Mesothelial cell of epicardium (in vitro differentiated cells): ENCODE results near the gene RNU1-2. TPM values are rescaled to one million over a fixed set of nuclear protein-coding genes. Genes with fewer than 3 reads are reported as not detected.

Experiments used
- DNase-seq, 2 experiments: peaks; one replicate each; pipeline ENCODE4 v3.0.0; 2021; ENCODE audit warnings: low spot score in 2 of 2; ENCODE audit not compliant: unreplicated experiment in 2 of 2
- H3K27ac Mint-ChIP-seq: 2 replicates; pipeline ENCODE4 v1.8.0; 2021; ENCODE audit warnings: mixed read lengths
- H3K27me3 Mint-ChIP-seq: 2 replicates; pipeline ENCODE4 v1.8.0; 2021; ENCODE audit warnings: low read depth, mixed read lengths
- H3K36me3 Mint-ChIP-seq: 2 replicates; pipeline ENCODE4 v1.8.0; 2021; ENCODE audit warnings: mixed read lengths
- H3K4me1 Mint-ChIP-seq: 2 replicates; pipeline ENCODE4 v1.8.0; 2021; ENCODE audit warnings: mixed read lengths
- H3K4me3 Mint-ChIP-seq: 2 replicates; pipeline ENCODE4 v1.8.0; 2021; ENCODE audit warnings: mild to moderate bottlenecking, moderate library complexity, mixed read lengths
- H3K9me3 Mint-ChIP-seq: 2 replicates; pipeline ENCODE4 v1.8.0; 2021; ENCODE audit warnings: mixed read lengths
- total RNA-seq: library from RNA; stranded (reverse); gene quantifications from 3 replicates; pipeline ENCODE4 v1.2.1, GENCODE V29; 2021
- TF ChIP-seq, protein P1 (sequence below): fragments of 200-600 bp; sonication (generic); IDR thresholded peaks from one replicate; pipeline ENCODE4 v1.5.0; 2021; ENCODE audit warnings: antibody characterized with exemption; ENCODE audit not compliant: unreplicated experiment

RNU1-2 gene
- total RNA-seq, 1 donor from 2014 or later = 3,945 TPM

DNA sequence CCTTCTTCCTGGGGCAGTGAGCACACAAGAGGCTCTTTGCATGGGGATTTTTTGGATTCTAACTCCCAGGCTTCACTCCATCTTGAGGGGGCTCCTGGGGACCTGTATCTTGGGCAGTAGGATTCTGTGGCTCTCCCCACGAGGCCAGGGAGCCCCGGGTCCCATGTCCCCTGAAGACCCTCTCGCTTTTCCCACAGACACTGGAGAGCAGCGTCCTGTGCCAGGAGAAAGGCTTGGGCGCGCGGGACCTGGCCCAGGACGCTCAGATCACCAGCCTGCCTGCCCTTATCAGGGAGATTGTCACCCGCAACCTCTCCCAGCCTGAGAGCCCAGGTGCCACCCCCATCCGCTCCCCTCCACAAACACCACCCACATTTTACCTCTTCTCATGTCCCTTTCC, 26.7 kb downstream of the RNU1-2 start:
- Mint-ChIP-seq H3K36me3 (no peaks in the 10 kb centered on the region), H3K27ac (no peak overlapping the region), H3K4me3 (peak overlapping the region; percentile 60), H3K4me1 (peaks cover 21% of the 10 kb centered on the region), H3K27me3 (no peaks in the 10 kb centered on the region), H3K9me3 (no peaks in the 10 kb centered on the region)
- DNase-seq = no peak
- TF ChIP-seq, protein P1, sequence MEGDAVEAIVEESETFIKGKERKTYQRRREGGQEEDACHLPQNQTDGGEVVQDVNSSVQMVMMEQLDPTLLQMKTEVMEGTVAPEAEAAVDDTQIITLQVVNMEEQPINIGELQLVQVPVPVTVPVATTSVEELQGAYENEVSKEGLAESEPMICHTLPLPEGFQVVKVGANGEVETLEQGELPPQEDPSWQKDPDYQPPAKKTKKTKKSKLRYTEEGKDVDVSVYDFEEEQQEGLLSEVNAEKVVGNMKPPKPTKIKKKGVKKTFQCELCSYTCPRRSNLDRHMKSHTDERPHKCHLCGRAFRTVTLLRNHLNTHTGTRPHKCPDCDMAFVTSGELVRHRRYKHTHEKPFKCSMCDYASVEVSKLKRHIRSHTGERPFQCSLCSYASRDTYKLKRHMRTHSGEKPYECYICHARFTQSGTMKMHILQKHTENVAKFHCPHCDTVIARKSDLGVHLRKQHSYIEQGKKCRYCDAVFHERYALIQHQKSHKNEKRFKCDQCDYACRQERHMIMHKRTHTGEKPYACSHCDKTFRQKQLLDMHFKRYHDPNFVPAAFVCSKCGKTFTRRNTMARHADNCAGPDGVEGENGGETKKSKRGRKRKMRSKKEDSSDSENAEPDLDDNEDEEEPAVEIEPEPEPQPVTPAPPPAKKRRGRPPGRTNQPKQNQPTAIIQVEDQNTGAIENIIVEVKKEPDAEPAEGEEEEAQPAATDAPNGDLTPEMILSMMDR = no peak

DNA sequence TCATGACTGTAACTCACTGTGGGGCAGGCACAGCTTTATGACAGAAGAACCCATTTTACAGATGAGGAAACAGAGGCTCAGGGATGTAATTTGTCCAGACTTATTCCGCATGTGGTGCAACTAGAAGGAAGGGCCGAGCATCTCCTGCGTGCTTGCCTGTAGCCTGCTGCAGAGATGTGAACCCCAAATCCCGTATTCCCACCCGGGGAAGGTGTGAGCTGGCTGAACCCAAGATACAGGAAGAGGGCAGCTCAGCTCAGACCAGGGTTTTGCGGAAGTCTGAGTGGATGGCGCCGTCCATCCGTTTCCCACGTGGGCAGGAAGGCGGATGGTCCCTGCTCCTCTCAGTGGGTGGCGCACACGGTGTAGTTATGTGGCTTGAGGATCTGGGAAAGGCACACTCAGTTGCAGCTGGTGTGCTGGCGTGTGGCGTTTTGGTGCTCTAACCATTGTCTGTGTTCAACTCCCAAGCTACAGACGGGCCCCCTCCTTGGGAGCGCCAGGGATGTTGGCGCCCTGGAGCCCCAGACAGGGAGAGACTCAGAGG, 27.2 kb downstream of the RNU1-2 start:
- Mint-ChIP-seq H3K9me3 (no peaks in the 10 kb centered on the region), H3K4me1 (peaks cover 21% of the 10 kb centered on the region), H3K27me3 (no peaks in the 10 kb centered on the region), H3K36me3 (no peaks in the 10 kb centered on the region), H3K4me3 (no peak overlapping the region), H3K27ac (no peak overlapping the region)
- TF ChIP-seq, protein P1 = no peak
- DNase-seq = no peak

DNA sequence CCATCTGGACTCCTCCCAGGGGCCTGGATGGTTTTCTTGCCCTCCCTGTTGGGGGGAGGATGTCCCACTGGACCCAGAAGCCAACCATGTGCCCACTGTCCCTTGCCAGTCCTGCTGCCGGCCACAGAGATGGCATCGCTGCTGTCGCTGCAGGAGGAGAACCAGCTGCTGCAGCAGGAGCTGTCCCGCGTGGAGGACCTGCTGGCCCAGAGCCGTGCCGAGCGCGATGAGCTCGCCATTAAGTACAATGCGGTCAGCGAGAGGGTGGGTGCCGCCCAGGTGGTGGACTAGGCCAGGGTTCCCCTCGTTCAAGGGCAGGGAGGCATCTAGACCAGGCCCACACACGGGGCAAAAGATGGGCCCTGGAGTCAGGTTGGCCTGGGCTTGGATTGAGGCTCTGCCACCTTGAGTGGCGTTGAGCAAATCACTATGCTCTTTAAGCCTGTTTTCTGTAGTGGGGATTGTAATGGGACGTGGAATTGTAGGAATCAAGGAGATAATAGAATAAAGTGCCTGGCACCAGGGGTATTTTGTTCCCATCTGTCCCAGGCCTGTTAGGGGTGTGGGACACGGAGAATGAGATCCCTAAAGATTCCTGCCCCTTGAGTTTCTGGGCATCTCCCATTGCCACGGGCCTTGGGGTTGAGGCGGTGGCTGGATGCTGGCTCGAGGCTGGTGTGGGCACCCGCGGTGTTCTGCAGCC, 28.6 kb downstream of the RNU1-2 start:
- Mint-ChIP-seq H3K9me3 (no peaks in the 10 kb centered on the region), H3K27me3 (no peaks in the 10 kb centered on the region), H3K4me3 (no peak overlapping the region), H3K36me3 (no peaks in the 10 kb centered on the region), H3K4me1 (peaks cover 21% of the 10 kb centered on the region), H3K27ac (peak overlapping the region; percentile 25)
- TF ChIP-seq, protein P1 = no peak
- DNase-seq = no peak

DNA sequence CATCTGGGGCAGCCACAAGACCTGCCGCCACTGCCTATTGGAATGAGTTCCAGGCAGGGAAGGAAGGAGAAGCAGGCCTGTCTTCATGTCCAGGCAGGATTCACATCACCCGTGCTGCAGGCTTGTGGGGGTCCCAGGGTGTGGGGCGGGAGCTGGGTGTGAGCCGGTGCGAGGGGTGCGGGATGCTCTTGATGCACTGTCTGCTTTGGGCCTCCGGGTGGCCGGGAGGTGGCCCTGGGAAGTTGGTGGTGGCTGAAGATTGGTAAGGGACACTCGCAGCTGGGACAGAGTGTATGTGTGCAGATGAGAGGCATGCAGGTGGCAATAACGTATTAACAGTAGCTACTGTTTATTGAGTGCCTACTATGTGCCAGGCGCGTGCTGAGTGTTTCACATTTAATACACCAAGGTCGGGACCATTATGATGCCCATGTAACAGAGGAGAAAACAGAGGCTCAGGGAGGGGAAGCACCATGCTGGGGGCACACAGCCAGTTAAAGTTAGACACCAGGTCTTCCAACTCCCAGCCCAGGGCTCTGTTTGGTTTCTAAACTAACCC, 29.2 kb downstream of the RNU1-2 start:
- H3K4me1 Mint-ChIP-seq = peaks cover 21% of the 10 kb centered on the region
- no peaks in the 10 kb centered on the region for H3K36me3 Mint-ChIP-seq
- no peaks in the 10 kb centered on the region for H3K27me3 Mint-ChIP-seq
- no peak overlapping the region for H3K4me3 Mint-ChIP-seq
- TF ChIP-seq, protein P1 = no peak
- DNase-seq = no peak
- no peaks in the 10 kb centered on the region for H3K9me3 Mint-ChIP-seq
- no peak overlapping the region for H3K27ac Mint-ChIP-seq

DNA sequence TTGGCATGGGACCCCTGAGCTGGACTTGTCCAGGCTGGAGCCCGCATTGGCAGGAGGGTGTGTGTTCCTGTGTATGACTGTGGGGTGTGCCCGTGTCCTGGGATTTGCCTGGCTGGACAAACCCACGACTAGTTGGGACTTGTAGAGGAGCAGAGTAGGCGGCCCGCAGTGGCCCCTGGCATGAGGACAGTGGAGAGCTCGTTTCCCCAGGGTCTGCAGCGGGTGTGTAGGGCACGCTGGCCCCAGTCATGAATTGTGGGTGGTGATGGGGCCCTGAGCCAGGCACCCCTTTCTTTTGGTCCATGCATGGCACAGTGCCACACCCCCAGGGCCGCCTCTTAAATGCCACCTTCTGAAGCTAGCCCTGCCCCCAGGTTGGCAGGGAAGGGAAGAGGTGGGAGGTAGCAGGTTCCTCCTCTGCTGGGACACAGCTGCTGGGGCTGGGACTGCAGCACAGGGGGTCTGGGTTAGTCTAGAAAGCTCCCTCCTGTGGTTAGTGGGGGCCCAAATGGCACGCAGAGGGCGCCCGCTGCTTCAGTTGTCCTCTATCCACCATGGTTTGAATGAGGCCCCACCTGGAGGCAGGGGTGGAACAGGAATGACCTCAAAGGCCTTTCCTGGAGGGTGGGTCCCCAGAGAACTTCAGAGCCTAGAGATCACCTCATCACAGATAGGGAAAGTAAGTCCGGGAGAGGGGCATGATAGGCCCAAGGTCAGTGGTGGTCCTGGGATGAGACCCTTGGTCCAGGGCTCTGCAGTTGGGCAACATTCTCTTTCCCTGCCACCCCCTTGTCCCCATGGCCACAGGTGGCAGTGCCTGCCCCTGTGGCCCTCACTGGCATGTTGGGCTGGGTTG, 30.1 kb downstream of the RNU1-2 start:
- Mint-ChIP-seq H3K27ac (peak overlapping the region; percentile 16), H3K4me1 (peaks cover 21% of the 10 kb centered on the region), H3K9me3 (no peaks in the 10 kb centered on the region), H3K4me3 (no peak overlapping the region), H3K36me3 (peaks cover 2% of the 10 kb centered on the region), H3K27me3 (no peaks in the 10 kb centered on the region)
- TF ChIP-seq, protein P1 = no peak
- DNase-seq = no peak
